Measurements from ENCODE around the gene GCFC2.

DNA sequence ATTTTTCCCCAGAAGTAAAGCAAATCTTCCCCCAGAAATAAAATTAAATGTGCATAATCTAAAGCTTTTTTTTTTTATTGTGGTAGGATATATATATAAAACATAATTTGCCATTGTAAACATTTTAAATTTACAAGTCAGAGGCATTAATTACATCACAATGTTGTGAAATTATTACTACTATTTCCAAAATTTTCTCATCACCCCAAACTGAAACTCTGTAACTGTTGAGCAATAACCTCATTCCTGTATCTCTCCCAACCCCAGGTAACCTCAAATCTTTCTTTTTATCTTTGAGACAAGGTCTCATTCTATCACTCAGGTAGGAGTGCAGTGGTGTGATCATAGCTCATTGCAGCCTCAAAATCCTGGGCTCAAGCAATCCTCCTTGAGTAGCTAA is 52.9 kb downstream of the GCFC2 start:
- no peak for TF ChIP-seq POLR2AphosphoS5 (IDR thresholded peaks at IDR 0.05)
- TF ChIP-seq, protein P1, sequence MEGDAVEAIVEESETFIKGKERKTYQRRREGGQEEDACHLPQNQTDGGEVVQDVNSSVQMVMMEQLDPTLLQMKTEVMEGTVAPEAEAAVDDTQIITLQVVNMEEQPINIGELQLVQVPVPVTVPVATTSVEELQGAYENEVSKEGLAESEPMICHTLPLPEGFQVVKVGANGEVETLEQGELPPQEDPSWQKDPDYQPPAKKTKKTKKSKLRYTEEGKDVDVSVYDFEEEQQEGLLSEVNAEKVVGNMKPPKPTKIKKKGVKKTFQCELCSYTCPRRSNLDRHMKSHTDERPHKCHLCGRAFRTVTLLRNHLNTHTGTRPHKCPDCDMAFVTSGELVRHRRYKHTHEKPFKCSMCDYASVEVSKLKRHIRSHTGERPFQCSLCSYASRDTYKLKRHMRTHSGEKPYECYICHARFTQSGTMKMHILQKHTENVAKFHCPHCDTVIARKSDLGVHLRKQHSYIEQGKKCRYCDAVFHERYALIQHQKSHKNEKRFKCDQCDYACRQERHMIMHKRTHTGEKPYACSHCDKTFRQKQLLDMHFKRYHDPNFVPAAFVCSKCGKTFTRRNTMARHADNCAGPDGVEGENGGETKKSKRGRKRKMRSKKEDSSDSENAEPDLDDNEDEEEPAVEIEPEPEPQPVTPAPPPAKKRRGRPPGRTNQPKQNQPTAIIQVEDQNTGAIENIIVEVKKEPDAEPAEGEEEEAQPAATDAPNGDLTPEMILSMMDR (IDR thresholded peaks at IDR 0.05): no peak
